Measurements from ENCODE around the gene ENHO.

The ENHO gene

DNA sequence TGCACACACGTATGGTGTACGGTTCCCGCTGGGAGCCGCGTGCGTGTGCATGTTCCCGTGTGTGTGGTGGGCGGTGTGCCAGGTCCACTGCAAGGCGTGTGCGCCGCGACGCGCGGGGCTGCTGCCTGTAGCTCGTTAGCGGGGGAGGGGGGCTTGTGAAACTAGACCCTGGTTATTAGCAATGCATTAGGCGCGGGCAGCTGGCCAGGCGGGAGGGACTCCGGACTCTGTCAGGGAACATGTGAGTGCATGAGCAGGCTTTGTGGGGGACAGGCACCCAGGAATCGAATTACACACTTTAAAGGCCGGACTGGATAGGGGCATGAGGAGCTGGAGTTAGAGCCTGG is 32.2 kb upstream of the ENHO start:
- peaks cover 0 to 15% of the 10 kb centered on the region in 2 donors for H3K4me1 ChIP-seq (ENCODE audit: control insufficient read depth in 1 of 2, insufficient read depth in 2 of 2, low read length in 2 of 2)
- no peaks in the 10 kb centered on the region for H3K9me3 ChIP-seq (ENCODE audit: control insufficient read depth in 1 of 2, low read length in 2 of 2)
- H3K27me3 ChIP-seq (ENCODE audit: low read depth, low read length), result no peaks in the 10 kb centered on the region
- H3K4me3 ChIP-seq (ENCODE audit: low read depth in 1 of 2, low read length in 2 of 2), result no peak overlapping the region
- H3K36me3 ChIP-seq (ENCODE audit: control insufficient read depth in 1 of 2, insufficient read depth in 2 of 2, low read length in 2 of 2), result no peaks in the 10 kb centered on the region
- no peak overlapping the region for H3K27ac ChIP-seq (ENCODE audit: low read length)

DNA sequence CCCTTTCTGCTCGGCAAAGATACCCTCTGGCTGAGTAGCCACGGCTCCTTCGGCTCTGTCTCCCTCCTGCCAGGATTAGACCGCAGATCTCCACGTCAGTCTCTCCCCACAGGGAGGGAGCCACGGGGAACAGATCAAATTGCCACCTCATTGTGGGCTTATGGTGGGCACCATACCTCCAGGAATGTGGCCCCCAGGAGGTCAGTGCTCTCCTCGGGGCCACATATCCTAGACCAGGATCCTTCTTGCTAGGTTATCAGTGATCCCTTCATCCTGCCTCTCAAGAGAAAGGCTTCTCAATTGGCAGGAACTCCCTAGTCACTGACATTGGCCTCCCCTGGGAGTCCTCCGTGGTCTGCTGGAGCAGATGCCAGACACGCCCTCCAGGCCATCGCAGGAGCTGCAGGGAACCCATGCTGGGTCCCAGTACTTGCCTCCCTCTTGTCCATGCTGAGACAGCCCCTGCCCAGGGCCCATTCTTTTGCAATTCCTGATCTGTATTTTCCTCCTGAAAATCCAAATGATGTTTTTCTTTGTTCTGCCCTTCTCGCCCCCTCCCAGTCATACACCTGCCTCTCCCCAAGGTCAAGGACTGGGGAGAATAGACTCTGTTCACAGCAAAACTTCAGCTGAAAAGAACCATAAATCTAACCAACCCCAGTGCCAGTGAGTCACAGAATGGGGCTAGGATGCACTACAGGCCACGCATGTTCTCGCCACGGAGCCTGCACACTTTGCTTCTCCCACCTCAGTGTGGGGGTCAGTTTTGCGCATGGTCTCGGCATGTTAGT is 31.6 kb upstream of the ENHO start:
- Histone ChIP-seq H3K36me3 (ENCODE audit: control insufficient read depth in 1 of 2, insufficient read depth in 2 of 2, low read length in 2 of 2) (no peaks in the 10 kb centered on the region), H3K9me3 (ENCODE audit: control insufficient read depth in 1 of 2, low read length in 2 of 2) (no peaks in the 10 kb centered on the region), H3K27ac (ENCODE audit: low read length) (no peak overlapping the region), H3K4me3 (ENCODE audit: low read depth in 1 of 2, low read length in 2 of 2) (no peak overlapping the region), H3K4me1 (ENCODE audit: control insufficient read depth in 1 of 2, insufficient read depth in 2 of 2, low read length in 2 of 2) (peaks cover 0 to 10% of the 10 kb centered on the region in 2 donors), H3K27me3 (ENCODE audit: low read depth, low read length) (no peaks in the 10 kb centered on the region)

DNA sequence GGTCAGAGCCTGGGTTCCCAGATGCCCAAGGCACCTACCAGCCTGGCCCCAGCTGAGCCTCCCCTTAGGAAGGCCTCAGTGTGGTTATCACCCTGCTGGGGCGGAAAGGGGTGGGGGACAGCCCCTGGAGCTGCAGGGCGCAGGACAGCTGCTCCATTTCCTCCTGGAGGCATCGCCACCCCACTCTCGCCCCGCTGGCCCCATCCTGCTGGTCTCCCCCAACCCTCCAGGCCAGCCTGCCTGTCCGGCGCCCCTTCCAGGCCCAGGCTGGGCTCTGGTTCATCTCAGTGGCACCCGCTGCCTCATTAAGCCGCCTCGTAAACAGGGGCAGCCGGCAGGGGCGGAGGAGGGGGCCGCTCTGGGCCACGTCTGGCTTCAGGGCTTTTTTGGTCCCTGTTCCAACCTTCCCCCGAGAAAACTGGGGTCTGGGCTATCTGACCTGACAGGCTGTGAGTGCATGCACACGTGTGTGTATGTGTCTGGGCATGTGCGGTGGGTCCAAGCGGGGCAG is 30.8 kb upstream of the ENHO start:
- peaks cover 0 to 7% of the 10 kb centered on the region in 2 donors for H3K4me1 ChIP-seq (ENCODE audit: control insufficient read depth in 1 of 2, insufficient read depth in 2 of 2, low read length in 2 of 2)
- H3K27ac ChIP-seq (ENCODE audit: low read length), result no peak overlapping the region
- no peaks in the 10 kb centered on the region for H3K36me3 ChIP-seq (ENCODE audit: control insufficient read depth in 1 of 2, insufficient read depth in 2 of 2, low read length in 2 of 2)
- no peaks in the 10 kb centered on the region for H3K27me3 ChIP-seq (ENCODE audit: low read depth, low read length)
- no peaks in the 10 kb centered on the region for H3K9me3 ChIP-seq (ENCODE audit: control insufficient read depth in 1 of 2, low read length in 2 of 2)
- no peak overlapping the region for H3K4me3 ChIP-seq (ENCODE audit: low read depth in 1 of 2, low read length in 2 of 2)

DNA sequence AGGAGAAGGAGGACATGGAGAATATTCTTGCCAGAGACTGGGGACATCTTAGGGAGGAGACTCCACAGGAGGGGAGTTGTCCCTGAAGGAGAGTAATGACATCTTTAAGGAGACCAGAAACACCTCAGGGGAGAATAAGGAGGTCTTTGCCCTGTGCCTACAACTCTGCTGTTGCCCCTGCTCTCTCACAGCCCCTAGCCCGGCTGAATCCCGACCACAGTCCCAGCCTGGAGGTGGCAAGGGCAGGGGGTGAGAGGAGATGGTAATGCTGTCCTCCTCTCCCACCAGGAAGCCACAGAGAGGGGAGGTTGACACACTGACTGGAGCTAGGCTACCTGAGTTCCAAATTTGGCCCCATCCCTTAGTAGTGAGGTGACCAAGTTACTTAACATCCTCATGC is 30.2 kb upstream of the ENHO start:
- Histone ChIP-seq H3K36me3 (ENCODE audit: control insufficient read depth in 1 of 2, insufficient read depth in 2 of 2, low read length in 2 of 2) (no peaks in the 10 kb centered on the region), H3K4me1 (ENCODE audit: control insufficient read depth in 1 of 2, insufficient read depth in 2 of 2, low read length in 2 of 2) (peaks cover 0 to 7% of the 10 kb centered on the region in 2 donors), H3K4me3 (ENCODE audit: low read depth in 1 of 2, low read length in 2 of 2) (no peak overlapping the region), H3K9me3 (ENCODE audit: control insufficient read depth in 1 of 2, low read length in 2 of 2) (no peaks in the 10 kb centered on the region), H3K27ac (ENCODE audit: low read length) (no peak overlapping the region), H3K27me3 (ENCODE audit: low read depth, low read length) (no peaks in the 10 kb centered on the region)

DNA sequence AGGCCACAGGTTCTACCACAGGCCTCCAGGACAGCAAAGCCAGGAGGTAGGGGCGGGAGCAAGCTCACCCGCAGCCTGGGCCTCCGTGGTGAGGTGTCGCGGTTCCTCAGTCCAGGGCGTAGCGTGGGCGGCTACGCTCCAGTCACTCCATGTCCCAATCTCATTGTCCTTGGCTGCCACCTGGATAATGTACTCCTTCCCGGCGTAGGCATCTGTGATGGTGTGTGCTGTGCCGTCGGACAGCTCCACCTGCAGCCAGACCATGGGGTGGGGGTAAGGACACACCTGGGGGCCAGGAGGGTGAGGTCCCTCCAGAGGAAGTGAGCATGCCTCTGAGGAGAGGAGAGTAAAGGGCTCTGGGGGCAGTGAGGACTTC is 29.8 kb upstream of the ENHO start:
- H3K4me3 ChIP-seq (ENCODE audit: low read depth in 1 of 2, low read length in 2 of 2), result no peak overlapping the region

DNA sequence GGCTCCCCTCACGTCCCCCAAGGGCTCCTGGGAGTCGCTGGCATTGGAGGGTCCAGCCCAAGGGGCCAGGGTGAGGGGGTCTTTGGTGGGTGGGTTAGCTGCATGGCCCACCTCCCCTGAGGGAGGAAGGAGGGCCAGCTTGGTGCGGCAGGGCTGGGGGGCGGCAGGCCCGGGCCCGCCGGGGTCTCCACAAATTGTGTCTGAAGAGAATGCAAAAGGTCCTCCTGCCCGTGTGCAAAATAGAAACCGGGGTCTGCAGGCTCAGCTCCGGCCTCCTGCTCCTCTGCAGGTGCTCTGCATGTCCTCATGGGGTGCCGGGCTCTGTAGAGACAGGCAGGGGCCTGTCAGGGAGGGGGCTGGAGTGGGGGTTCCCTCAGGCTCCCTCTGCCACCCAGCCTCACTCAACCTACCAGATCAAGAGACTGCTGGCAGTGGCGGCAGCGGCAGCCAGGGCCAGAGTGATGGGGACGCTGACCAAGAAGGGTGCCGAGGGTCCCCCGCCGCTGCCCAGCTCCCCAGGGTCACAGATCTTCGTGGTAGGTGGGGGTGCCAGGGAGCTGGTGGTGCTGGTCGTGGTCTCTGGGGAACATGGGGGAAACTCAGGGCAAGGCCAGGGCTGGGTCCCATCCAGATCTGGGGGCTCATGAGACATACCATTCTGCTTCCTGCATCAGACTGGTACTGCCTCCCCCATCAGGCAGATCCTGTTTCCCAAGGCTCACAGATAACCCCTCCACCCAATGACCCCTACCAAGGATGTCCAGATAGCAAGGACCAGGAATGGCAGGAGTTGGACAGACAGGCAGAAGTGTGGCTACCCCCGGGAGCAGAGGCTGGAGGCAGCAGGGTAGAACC is 29.2 kb upstream of the ENHO start:
- H3K27me3 ChIP-seq (ENCODE audit: low read depth, low read length), result no peaks in the 10 kb centered on the region
- peaks cover 0 to 11% of the 10 kb centered on the region in 2 donors for H3K4me1 ChIP-seq (ENCODE audit: control insufficient read depth in 1 of 2, insufficient read depth in 2 of 2, low read length in 2 of 2)
- no peaks in the 10 kb centered on the region for H3K36me3 ChIP-seq (ENCODE audit: control insufficient read depth in 1 of 2, insufficient read depth in 2 of 2, low read length in 2 of 2)
- H3K27ac ChIP-seq (ENCODE audit: low read length), result no peak overlapping the region
- H3K4me3 ChIP-seq (ENCODE audit: low read depth in 1 of 2, low read length in 2 of 2), result no peak overlapping the region
- H3K9me3 ChIP-seq (ENCODE audit: control insufficient read depth in 1 of 2, low read length in 2 of 2), result no peaks in the 10 kb centered on the region

More for the DNA sequence above, 29.8 kb upstream of the ENHO start:
- Histone ChIP-seq H3K27ac (ENCODE audit: low read length) (no peak overlapping the region), H3K36me3 (ENCODE audit: control insufficient read depth in 1 of 2, insufficient read depth in 2 of 2, low read length in 2 of 2) (no peaks in the 10 kb centered on the region), H3K9me3 (ENCODE audit: control insufficient read depth in 1 of 2, low read length in 2 of 2) (no peaks in the 10 kb centered on the region), H3K4me1 (ENCODE audit: control insufficient read depth in 1 of 2, insufficient read depth in 2 of 2, low read length in 2 of 2) (peaks cover 0 to 9% of the 10 kb centered on the region in 2 donors), H3K27me3 (ENCODE audit: low read depth, low read length) (no peaks in the 10 kb centered on the region)

DNA sequence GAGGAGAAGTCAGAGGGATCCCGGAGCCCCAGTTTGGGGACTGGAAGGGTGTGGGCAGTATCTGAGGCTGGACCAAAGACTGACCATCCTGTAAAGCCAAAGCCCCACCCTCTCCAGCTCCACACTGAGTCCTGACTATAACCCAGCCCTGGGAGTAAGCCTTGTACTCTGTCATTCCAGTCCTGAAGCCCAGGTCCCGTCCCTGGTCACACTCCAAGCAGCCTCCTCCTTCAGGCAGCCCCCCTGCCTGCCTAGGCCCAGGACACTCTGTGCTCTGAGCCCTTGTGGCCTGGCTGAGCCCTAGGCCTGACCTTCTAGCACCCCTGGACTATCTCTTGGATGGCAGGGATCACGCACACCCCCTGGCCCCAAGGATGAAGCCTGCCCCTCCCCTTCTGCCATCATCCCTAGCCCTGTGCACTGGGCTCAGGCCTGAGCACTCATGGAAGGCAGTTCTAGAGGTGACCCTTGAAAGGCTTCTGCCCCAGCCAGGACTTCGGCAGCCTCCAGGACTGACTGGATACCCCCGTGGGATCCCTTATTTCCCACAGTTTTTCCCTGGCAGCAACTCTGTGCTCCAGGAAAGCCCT is 28.0 kb upstream of the ENHO start:
- no peak overlapping the region for H3K27ac ChIP-seq (ENCODE audit: low read length)
- H3K4me1 ChIP-seq (ENCODE audit: control insufficient read depth in 1 of 2, insufficient read depth in 2 of 2, low read length in 2 of 2), result peaks cover 0 to 17% of the 10 kb centered on the region in 2 donors
- H3K9me3 ChIP-seq (ENCODE audit: control insufficient read depth in 1 of 2, low read length in 2 of 2), result no peaks in the 10 kb centered on the region
- H3K4me3 ChIP-seq (ENCODE audit: low read depth in 1 of 2, low read length in 2 of 2), result no peak overlapping the region
- H3K27me3 ChIP-seq (ENCODE audit: low read depth, low read length), result no peaks in the 10 kb centered on the region
- H3K36me3 ChIP-seq (ENCODE audit: control insufficient read depth in 1 of 2, insufficient read depth in 2 of 2, low read length in 2 of 2), result no peaks in the 10 kb centered on the region

DNA sequence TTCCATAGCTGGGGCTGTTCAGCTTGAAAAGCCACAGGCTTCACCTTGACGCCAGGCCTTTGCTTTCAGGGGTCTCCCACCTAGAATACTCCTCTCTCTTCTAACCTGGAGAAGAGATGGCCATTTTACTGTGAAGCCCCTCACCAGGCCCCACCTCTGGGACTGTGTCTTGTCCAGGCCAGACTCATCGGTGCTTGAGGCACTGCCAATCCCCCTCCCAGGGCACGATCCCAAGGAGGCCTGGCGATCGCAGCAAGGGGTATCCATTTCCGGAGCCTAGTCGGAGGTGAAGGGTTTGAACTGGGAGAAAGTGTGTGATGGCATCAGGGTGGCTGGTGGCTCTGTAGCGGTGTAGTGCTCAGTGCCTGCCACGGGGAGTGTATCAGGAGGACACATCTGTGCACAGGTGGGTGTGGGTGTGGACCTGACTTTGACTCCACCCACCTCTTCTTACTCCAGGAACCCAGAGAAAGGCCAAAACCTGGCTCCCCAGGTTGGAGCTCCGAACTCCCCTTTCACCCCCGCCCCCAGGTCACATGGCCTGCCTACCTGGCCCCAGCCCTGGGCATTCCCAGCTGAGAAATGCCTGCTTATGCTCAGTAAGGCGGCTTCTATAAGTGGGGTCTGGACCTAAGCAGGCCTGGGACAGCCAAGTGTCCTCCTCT is 27.4 kb upstream of the ENHO start:
- Histone ChIP-seq H3K36me3 (ENCODE audit: control insufficient read depth in 1 of 2, insufficient read depth in 2 of 2, low read length in 2 of 2) (no peaks in the 10 kb centered on the region), H3K9me3 (ENCODE audit: control insufficient read depth in 1 of 2, low read length in 2 of 2) (no peaks in the 10 kb centered on the region), H3K4me1 (ENCODE audit: control insufficient read depth in 1 of 2, insufficient read depth in 2 of 2, low read length in 2 of 2) (peaks cover 0 to 15% of the 10 kb centered on the region in 2 donors), H3K27ac (ENCODE audit: low read length) (no peak overlapping the region), H3K4me3 (ENCODE audit: low read depth in 1 of 2, low read length in 2 of 2) (no peak overlapping the region), H3K27me3 (ENCODE audit: low read depth, low read length) (no peaks in the 10 kb centered on the region)

DNA sequence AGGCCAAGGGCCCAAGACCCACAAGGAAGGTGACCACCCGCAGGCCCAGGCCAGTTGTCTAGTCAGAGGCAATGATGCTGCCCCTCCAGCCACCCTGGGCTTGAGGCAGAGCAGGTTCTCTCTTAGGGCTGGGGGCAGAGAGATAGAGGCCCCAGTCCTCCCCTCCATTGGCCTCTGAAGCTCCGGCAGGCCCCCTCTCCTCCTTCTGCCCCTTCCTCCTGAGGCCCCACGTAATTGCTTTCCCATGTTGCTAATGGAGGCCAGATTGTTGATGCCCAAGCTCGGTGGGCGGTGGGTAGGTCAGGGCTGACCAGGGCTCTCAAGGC is 26.6 kb upstream of the ENHO start:
- Histone ChIP-seq H3K9me3 (ENCODE audit: control insufficient read depth in 1 of 2, low read length in 2 of 2) (no peaks in the 10 kb centered on the region), H3K27me3 (ENCODE audit: low read depth, low read length) (no peaks in the 10 kb centered on the region), H3K27ac (ENCODE audit: low read length) (no peak overlapping the region), H3K36me3 (ENCODE audit: control insufficient read depth in 1 of 2, insufficient read depth in 2 of 2, low read length in 2 of 2) (no peaks in the 10 kb centered on the region), H3K4me1 (ENCODE audit: control insufficient read depth in 1 of 2, insufficient read depth in 2 of 2, low read length in 2 of 2) (peaks cover 0 to 10% of the 10 kb centered on the region in 2 donors), H3K4me3 (ENCODE audit: low read depth in 1 of 2, low read length in 2 of 2) (no peak overlapping the region)

DNA sequence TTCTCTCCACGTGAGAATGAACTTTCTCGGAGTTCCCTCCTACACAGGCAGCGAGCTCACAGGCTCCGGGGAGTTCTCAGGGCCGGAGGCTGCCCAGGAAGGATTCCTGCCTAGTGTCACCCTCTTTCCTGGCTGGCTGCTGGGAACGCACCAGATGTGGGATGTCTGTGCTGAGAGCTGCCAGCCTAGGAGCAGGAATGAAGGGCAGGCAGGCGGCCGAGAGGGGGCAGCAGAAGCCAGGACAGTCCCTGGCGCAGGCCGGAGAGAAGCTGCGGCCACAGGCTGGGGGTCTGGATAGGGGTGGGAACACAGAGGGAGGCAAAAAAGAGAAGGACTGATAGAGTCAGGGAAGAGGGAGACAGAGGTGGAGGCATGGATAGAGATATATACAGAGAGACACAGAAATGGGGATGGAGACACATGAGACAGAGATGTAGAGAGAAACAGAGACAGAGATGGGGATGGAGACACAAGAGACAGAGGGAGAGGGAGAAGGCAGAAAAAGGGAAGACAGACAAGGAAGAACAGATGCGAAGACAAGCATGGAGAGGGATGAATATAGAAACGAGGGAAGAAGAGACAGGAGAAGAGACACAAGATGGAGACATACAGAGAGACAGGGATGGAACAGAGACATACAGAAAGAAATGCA is 25.3 kb upstream of the ENHO start:
- Histone ChIP-seq H3K4me1 (ENCODE audit: control insufficient read depth in 1 of 2, insufficient read depth in 2 of 2, low read length in 2 of 2) (peaks cover 0 to 10% of the 10 kb centered on the region in 2 donors), H3K27me3 (ENCODE audit: low read depth, low read length) (no peaks in the 10 kb centered on the region), H3K4me3 (ENCODE audit: low read depth in 1 of 2, low read length in 2 of 2) (no peak overlapping the region), H3K9me3 (ENCODE audit: control insufficient read depth in 1 of 2, low read length in 2 of 2) (no peaks in the 10 kb centered on the region), H3K27ac (ENCODE audit: low read length) (no peak overlapping the region), H3K36me3 (ENCODE audit: control insufficient read depth in 1 of 2, insufficient read depth in 2 of 2, low read length in 2 of 2) (no peaks in the 10 kb centered on the region)

Measured in muscle layer of duodenum (tissue), 2 donors.